ENCODE data around the gene RAB10. TPM values are rescaled to one million over a fixed set of nuclear protein-coding genes. Genes with fewer than 3 reads are reported as not detected.

Gene RAB10
- total and polyA plus RNA-seq, 2 of the 13 experiments (the other 11 are each of a cell fraction or from before 2014, with no cell fraction given) = 48.2 to 120 TPM

DNA sequence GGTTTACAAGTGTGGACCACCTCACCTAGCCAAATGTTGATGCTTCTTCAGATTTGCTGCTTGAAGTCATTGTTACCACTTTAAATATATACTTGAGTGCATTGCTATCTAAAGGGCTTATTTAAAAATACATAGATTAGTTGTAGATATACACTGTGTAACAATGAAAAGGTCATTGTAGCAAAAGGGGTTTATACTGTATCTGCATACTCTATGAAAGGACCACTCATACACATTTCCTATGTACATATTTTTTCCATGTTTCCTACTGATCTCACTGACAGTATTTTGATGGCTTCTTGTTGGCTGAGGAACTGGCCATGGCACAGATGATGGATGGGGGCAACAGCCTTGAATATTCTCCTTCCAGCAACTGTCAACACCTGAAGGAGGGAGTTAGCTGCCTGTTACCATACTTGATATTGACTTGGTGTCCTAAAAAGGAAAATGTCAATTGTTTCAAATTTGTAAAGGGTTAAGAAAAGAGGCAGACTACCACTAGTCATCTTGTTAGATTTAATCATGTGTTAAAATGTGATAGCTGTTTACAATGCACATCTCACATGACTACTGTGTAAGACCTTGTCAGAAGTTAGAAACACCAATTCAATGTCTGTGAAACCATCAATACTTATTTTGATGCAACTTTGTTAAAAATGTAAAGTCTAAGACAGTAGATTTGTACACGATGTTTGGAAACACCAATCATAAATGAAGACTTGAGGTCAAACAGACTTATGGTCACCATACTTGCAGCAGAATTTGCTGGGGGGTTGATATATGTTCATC, 33.5 kb downstream of the RAB10 start:
- WGBS (ENCODE audit: low lambda C conversion rate) = 97% methylated on average over 1 of the region's 1 CpG

More for the DNA sequence above, 33.5 kb downstream of the RAB10 start:
- H3K36me3 ChIP-seq (replicated peaks in 1 of 2; ENCODE audit: control insufficient read depth in 1 of 2, insufficient read depth in 2 of 2, low read length in 2 of 2) = peaks cover 4 to 21% of the 10 kb centered on the region in 2 experiments
- H3K4me3 ChIP-seq (replicated peaks in 1 of 3; ENCODE audit: insufficient read depth in 1 of 3, low read depth in 2 of 3, low read length in 3 of 3) = no peak overlapping the region
- ATAC-seq (no peak), DNase-seq (ENCODE audit: low spot score) (no peak), FAIRE-seq (no peak)
- peaks cover 28% of the 10 kb centered on the region for H4K20me1 ChIP-seq (ENCODE audit: insufficient read depth, low read length)
- TF ChIP-seq NFYC (CRISPR knock-in tag; IDR thresholded peaks at IDR 0.05) (no peak), SRSF4 (IDR thresholded peaks at IDR 0.05; ENCODE audit: low read depth, low read length, poor library complexity, severe bottlenecking) (no peak), HCFC1 (IDR thresholded peaks at IDR 0.05; ENCODE audit: low read depth, low read length) (no peak), NR2C2 (CRISPR knock-in tag; IDR thresholded peaks at IDR 0.05; ENCODE audit: borderline replicate concordance) (no peak), ZSCAN20 (CRISPR knock-in tag; IDR thresholded peaks at IDR 0.05; ENCODE audit: borderline replicate concordance) (no peak), KLF15 (CRISPR knock-in tag; IDR thresholded peaks at IDR 0.05; ENCODE audit: borderline replicate concordance) (no peak), NRL (CRISPR knock-in tag; IDR thresholded peaks at IDR 0.05; ENCODE audit: borderline replicate concordance) (no peak), HDAC6 (IDR thresholded peaks at IDR 0.05; ENCODE audit: low read depth, low read length) (no peak), PRPF4 (IDR thresholded peaks at IDR 0.05; ENCODE audit: low read depth, low read length, poor library complexity, severe bottlenecking) (no peak), THAP11 (CRISPR knock-in tag; IDR thresholded peaks at IDR 0.05) (no peak), SCMH1 (CRISPR knock-in tag; IDR thresholded peaks at IDR 0.05; ENCODE audit: borderline replicate concordance) (no peak)
- TF ChIP-seq, protein P1, sequence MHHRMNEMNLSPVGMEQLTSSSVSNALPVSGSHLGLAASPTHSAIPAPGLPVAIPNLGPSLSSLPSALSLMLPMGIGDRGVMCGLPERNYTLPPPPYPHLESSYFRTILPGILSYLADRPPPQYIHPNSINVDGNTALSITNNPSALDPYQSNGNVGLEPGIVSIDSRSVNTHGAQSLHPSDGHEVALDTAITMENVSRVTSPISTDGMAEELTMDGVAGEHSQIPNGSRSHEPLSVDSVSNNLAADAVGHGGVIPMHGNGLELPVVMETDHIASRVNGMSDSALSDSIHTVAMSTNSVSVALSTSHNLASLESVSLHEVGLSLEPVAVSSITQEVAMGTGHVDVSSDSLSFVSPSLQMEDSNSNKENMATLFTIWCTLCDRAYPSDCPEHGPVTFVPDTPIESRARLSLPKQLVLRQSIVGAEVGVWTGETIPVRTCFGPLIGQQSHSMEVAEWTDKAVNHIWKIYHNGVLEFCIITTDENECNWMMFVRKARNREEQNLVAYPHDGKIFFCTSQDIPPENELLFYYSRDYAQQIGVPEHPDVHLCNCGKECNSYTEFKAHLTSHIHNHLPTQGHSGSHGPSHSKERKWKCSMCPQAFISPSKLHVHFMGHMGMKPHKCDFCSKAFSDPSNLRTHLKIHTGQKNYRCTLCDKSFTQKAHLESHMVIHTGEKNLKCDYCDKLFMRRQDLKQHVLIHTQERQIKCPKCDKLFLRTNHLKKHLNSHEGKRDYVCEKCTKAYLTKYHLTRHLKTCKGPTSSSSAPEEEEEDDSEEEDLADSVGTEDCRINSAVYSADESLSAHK (CRISPR knock-in tag; IDR thresholded peaks at IDR 0.05; ENCODE audit: borderline replicate concordance) = no peak
- TF ChIP-seq, protein P2, sequence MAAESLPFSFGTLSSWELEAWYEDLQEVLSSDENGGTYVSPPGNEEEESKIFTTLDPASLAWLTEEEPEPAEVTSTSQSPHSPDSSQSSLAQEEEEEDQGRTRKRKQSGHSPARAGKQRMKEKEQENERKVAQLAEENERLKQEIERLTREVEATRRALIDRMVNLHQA (CRISPR knock-in tag; IDR thresholded peaks at IDR 0.05) = no peak
- H3K9ac ChIP-seq (ENCODE audit: insufficient read depth, low read depth, low read length) = no peak overlapping the region
- POLR2A ChIA-PET = no interaction called here
- no peaks in the 10 kb centered on the region for H3K27me3 ChIP-seq (ENCODE audit: control insufficient read depth in 1 of 2, insufficient read depth in 2 of 2, low read length in 2 of 2)
- no peak overlapping the region for H2AFZ ChIP-seq (ENCODE audit: low read length)
- H3K4me1 ChIP-seq (ENCODE audit: insufficient read depth, low read length) = peaks cover 27% of the 10 kb centered on the region
- no TSS peak for BruUV-seq (replicated peaks)
- H3K27ac ChIP-seq (ENCODE audit: extremely low read length, insufficient read depth, low read length) = peak overlapping the region; percentile 45
- peaks cover 91% of the 10 kb centered on the region for H3K79me2 ChIP-seq (ENCODE audit: insufficient read depth, low read length)
- CTCF ChIA-PET (ENCODE audit: low intra/inter-chr PET ratio, low total read pairs) = no interaction called here
- in situ Hi-C loops (cut with HindIII; ENCODE audit: extremely low pct_ligation_motif_present, low pct_unique_long_range_greater_than_20kb) (no loop called here), intact Hi-C loops (cut with micrococcal nuclease; ENCODE audit: unreplicated experiment) (no loop called here)
- H3K4me2 ChIP-seq (ENCODE audit: low read depth, low read length) = no peak overlapping the region
- no peaks in the 10 kb centered on the region for H3K9me3 ChIP-seq (ENCODE audit: low read length)

Data from HepG2 (cell line).